H1 (cell line): ENCODE measurements around the gene MYOG. TPM values are rescaled to one million over a fixed set of nuclear protein-coding genes. Genes with fewer than 3 reads are reported as not detected.

Experiments
- CTCF ChIA-PET: fragments of 300-600 bp; sonication (Branson Sonifier 250); formaldehyde crosslinking; loops from one replicate; lab custom pipeline; 2021; ENCODE audit not compliant: partially characterized antibody; lab: Charles Lee
- POLR2A ChIA-PET: fragments of 300-600 bp; sonication (Branson Sonifier 250); formaldehyde crosslinking; loops from one replicate; lab custom pipeline; 2021; ENCODE audit warnings: inconsistent platforms; ENCODE audit not compliant: partially characterized antibody; lab: Charles Lee
- DNase-seq, 2 experiments: peaks; one replicate each; pipeline versions ENCODE4 v3.0.0 to v3.0.0-alpha.2; 2010 to 2022; ENCODE audit warnings: low spot score in 2 of 2, low read depth in 1 of 2, mixed read lengths in 1 of 2
- FAIRE-seq: peaks from 2 replicates; lab custom pipeline; 2011; peaks lifted over from hg19 to GRCh38; lab: Jason Lieb, UNC
- H2AFZ ChIP-seq: 2 replicates; pipeline ENCODE4 v1.8.1; 2012; ENCODE audit warnings: low read length, inconsistent platforms
- H2AK5ac ChIP-seq: 2 replicates; pipeline ENCODE4 v1.6.1; 2013; ENCODE audit warnings: low read depth, low read length
- H2BK120ac ChIP-seq: replicated peaks from 2 replicates; pipeline ENCODE3; 2013; ENCODE audit warnings: low read depth, low read length, inconsistent platforms
- H2BK12ac ChIP-seq: 2 replicates; pipeline ENCODE4 v1.6.1; 2013; ENCODE audit warnings: low read depth, low read length
- H2BK15ac ChIP-seq: 2 replicates; pipeline ENCODE4 v1.6.1; 2013; ENCODE audit warnings: low read length
- H2BK20ac ChIP-seq: 2 replicates; pipeline ENCODE4 v1.6.1; 2013; ENCODE audit warnings: low read length
- H2BK5ac ChIP-seq: 2 replicates; pipeline ENCODE4 v1.6.1; 2013; ENCODE audit warnings: low read depth, low read length
- H3K14ac ChIP-seq: 2 replicates; pipeline ENCODE4 v1.6.1; 2013; ENCODE audit warnings: inconsistent platforms; ENCODE audit not compliant: insufficient read length
- H3K18ac ChIP-seq: 2 replicates; pipeline ENCODE4 v1.6.1; 2013; ENCODE audit warnings: low read length; ENCODE audit errors: extremely low read depth
- H3K23ac ChIP-seq: 2 replicates; pipeline ENCODE4 v1.6.1; 2013; ENCODE audit warnings: inconsistent platforms; ENCODE audit not compliant: insufficient read length
- H3K23me2 ChIP-seq: 2 replicates; pipeline ENCODE4 v1.6.1; 2013; ENCODE audit warnings: low read depth, low read length
- H3K27ac ChIP-seq: 2 replicates; pipeline ENCODE4 v1.6.1; 2011; ENCODE audit warnings: low read depth, low read length, inconsistent platforms
- H3K27me3 ChIP-seq, 4 experiments: replicated peaks in 1 of 4; 1 replicate in 1 of 4; 2 replicates in 3 of 4; pipeline versions ENCODE4 v1.6.1 to v1.8.1; 2011 to 2013; ENCODE audit warnings: low read length in 3 of 4, mild to moderate bottlenecking in 3 of 4, inconsistent platforms in 2 of 4, mixed read lengths in 2 of 4, moderate library complexity in 1 of 4; ENCODE audit not compliant: control insufficient read depth in 3 of 4, insufficient read depth in 3 of 4; ENCODE audit errors: extremely low read depth in 1 of 4
- H3K36me3 ChIP-seq, 4 experiments: 2 replicates each; pipeline versions ENCODE4 v1.6.1 to v1.8.1; 2011 to 2013; ENCODE audit warnings: mild to moderate bottlenecking in 4 of 4, low read length in 3 of 4, moderate library complexity in 2 of 4, control low read depth in 1 of 4, inconsistent platforms in 1 of 4; ENCODE audit not compliant: insufficient read depth in 4 of 4, control insufficient read depth in 2 of 4
- H3K4ac ChIP-seq: replicated peaks from 2 replicates; pipeline ENCODE3; 2013; ENCODE audit warnings: low read length, low read depth, mixed read lengths, inconsistent platforms; ENCODE audit not compliant: insufficient read length
- H3K4me1 ChIP-seq, 4 experiments: replicated peaks in 1 of 4; 1 replicate in 1 of 4; 2 replicates in 3 of 4; pipeline versions ENCODE4 v1.6.1 to v1.8.1; 2011 to 2013; ENCODE audit warnings: low read length in 3 of 4, inconsistent platforms in 2 of 4, mixed read lengths in 1 of 4; ENCODE audit not compliant: insufficient read depth in 4 of 4, control insufficient read depth in 3 of 4
- H3K4me2 ChIP-seq, 2 experiments: 2 replicates each; pipeline versions ENCODE4 v1.6.1 to v1.8.1; 2011 to 2013; ENCODE audit warnings: low read depth in 2 of 2, low read length in 2 of 2, control low read depth in 1 of 2, inconsistent platforms in 1 of 2, mild to moderate bottlenecking in 1 of 2; ENCODE audit not compliant: insufficient read depth in 1 of 2
- H3K4me3 ChIP-seq, 4 experiments: fragments of 200-600, 300-600 bp in 1 of 4; sonication (generic), shearing (Covaris generic), sonication (Bioruptor Twin) in 1 of 4; 2 replicates each; pipeline versions ENCODE4 v1.5.1 to v1.8.1; 2011 to 2016; ENCODE audit warnings: low read length in 4 of 4, low read depth in 3 of 4, control low read depth in 2 of 4, inconsistent platforms in 2 of 4, mild to moderate bottlenecking in 2 of 4, mixed read lengths in 1 of 4, moderate library complexity in 1 of 4; ENCODE audit not compliant: insufficient read depth in 2 of 4; ENCODE audit errors: extremely low read depth in 1 of 4
- H3K56ac ChIP-seq: replicated peaks from 2 replicates; pipeline ENCODE3; 2013; ENCODE audit warnings: low read depth, mild to moderate bottlenecking, mixed read lengths, low read length, inconsistent platforms; ENCODE audit not compliant: insufficient read length
- H3K79me1 ChIP-seq: 2 replicates; pipeline ENCODE4 v1.6.1; 2013; ENCODE audit warnings: low read depth, low read length, control low read depth
- H3K79me2 ChIP-seq, 2 experiments: 2 replicates each; pipeline versions ENCODE4 v1.6.1 to v1.8.1; 2012 to 2013; ENCODE audit warnings: low read length in 2 of 2, mild to moderate bottlenecking in 2 of 2, inconsistent platforms in 1 of 2; ENCODE audit not compliant: insufficient read depth in 2 of 2, control insufficient read depth in 1 of 2
- H3K9ac ChIP-seq, 4 experiments: replicated peaks in 1 of 4; 1 replicate in 1 of 4; 2 replicates in 3 of 4; pipeline versions ENCODE4 v1.6.1 to v1.8.1; 2011 to 2013; ENCODE audit warnings: low read depth in 3 of 4, low read length in 3 of 4, control low read depth in 2 of 4, mild to moderate bottlenecking in 2 of 4, moderate library complexity in 2 of 4, inconsistent platforms in 1 of 4; ENCODE audit errors: extremely low read depth in 1 of 4
- H3K9me3 ChIP-seq, 2 experiments: 2 replicates each; pipeline versions ENCODE4 v1.6.1 to v1.8.1; 2012 to 2013; ENCODE audit warnings: mild to moderate bottlenecking in 2 of 2, moderate library complexity in 2 of 2, control low read depth in 1 of 2, inconsistent platforms in 1 of 2, low read depth in 1 of 2, low read length in 1 of 2, mixed read lengths in 1 of 2; ENCODE audit not compliant: insufficient read depth in 2 of 2
- H4K20me1 ChIP-seq, 2 experiments: replicated peaks in 1 of 2; 2 replicates each; pipeline versions ENCODE3 to v1.8.1; 2011 to 2013; ENCODE audit warnings: inconsistent platforms in 2 of 2, low read length in 2 of 2, mild to moderate bottlenecking in 1 of 2; ENCODE audit not compliant: insufficient read depth in 2 of 2, control insufficient read depth in 1 of 2
- H4K5ac ChIP-seq: 2 replicates; pipeline ENCODE4 v1.6.1; 2013; ENCODE audit warnings: low read length, low read depth, mixed read lengths, inconsistent platforms; ENCODE audit not compliant: insufficient read length
- H4K8ac ChIP-seq: 2 replicates; pipeline ENCODE4 v1.8.0; 2013; ENCODE audit warnings: mild to moderate bottlenecking, moderate library complexity, low read length, inconsistent platforms; ENCODE audit not compliant: insufficient read depth; ENCODE audit errors: extremely low read depth
- H4K91ac ChIP-seq: replicated peaks from 2 replicates; pipeline ENCODE3; 2013; ENCODE audit warnings: low read length, mixed read lengths, inconsistent platforms; ENCODE audit not compliant: insufficient read length
- CHD2 ChIP-seq: IDR thresholded peaks from 2 replicates; pipeline ENCODE4 v1.6.1; 2012; ENCODE audit warnings: low read length, improper control_type of control experiment
- KDM4A ChIP-seq: IDR thresholded peaks from one replicate; pipeline ENCODE4 v1.7.1; 2012; ENCODE audit warnings: low read depth, mild to moderate bottlenecking, moderate library complexity, low read length, inconsistent platforms; ENCODE audit not compliant: severe bottlenecking
- SIRT6 ChIP-seq: IDR thresholded peaks from one replicate; pipeline ENCODE4 v1.7.1; 2012; ENCODE audit warnings: low read length, inconsistent platforms
- ZNF274 ChIP-seq: IDR thresholded peaks from 2 replicates; pipeline ENCODE4 v1.7.0; 2012; ENCODE audit warnings: low read length, borderline replicate concordance; ENCODE audit errors: extremely low read depth
- WGBS, 2 experiments: shearing (Covaris generic) in 1 of 2; methylation state at CpG; one replicate each; pipeline versions ENCODE4 v1.1.6 to v1.1.7; 2013 to 2015; ENCODE audit warnings: low lambda C conversion rate in 2 of 2, mixed read lengths in 2 of 2, inconsistent platforms in 1 of 2, low coverage in 1 of 2, missing lambda C conversion rate in 1 of 2; ENCODE audit not compliant: insufficient replicate concordance in 2 of 2, insufficient coverage in 1 of 2, insufficient read length in 1 of 2; ENCODE audit errors: extremely low coverage in 1 of 2, missing lambda C conversion rate in 1 of 2; 5-methylcytosine and 5-hydroxymethylcytosine counted together
- polyA plus RNA-seq, 7 experiments: library from polyadenylated mRNA; depleted of rRNA in 3 of 7; stranded (reverse) in 5 of 7; unstranded in 2 of 7; fragments of >200 nt in 5 of 7; fragments of 200-250 nt in 2 of 7; gene quantifications; 1 replicate in 5 of 7; 2 replicates in 1 of 7; 4 replicates in 1 of 7; pipeline versions ENCODE4 v1.2.1 to v1.2.3, GENCODE V29; 2011 to 2013; ENCODE audit warnings: missing spikeins in 2 of 7, mixed read lengths in 2 of 7
- total RNA-seq: library from RNA; stranded (reverse); fragmentation: NEBNext Ultra II Directional; extraction: Animal tissue kit (Norgen Biotek cat#: 25700); gene quantifications from 2 replicates; pipeline ENCODE4 v1.2.1, GENCODE V29; 2021
- TF ChIP-seq, protein P1 (sequence below): IDR thresholded peaks from 2 replicates; pipeline ENCODE4 v1.6.1; 2011; ENCODE audit warnings: low read length, improper control_type of control experiment

MYOG gene
- total and polyA plus RNA-seq, 2 of the 8 experiments (the other 6 are each of a cell fraction or from before 2014, with no cell fraction given), result not detected

DNA sequence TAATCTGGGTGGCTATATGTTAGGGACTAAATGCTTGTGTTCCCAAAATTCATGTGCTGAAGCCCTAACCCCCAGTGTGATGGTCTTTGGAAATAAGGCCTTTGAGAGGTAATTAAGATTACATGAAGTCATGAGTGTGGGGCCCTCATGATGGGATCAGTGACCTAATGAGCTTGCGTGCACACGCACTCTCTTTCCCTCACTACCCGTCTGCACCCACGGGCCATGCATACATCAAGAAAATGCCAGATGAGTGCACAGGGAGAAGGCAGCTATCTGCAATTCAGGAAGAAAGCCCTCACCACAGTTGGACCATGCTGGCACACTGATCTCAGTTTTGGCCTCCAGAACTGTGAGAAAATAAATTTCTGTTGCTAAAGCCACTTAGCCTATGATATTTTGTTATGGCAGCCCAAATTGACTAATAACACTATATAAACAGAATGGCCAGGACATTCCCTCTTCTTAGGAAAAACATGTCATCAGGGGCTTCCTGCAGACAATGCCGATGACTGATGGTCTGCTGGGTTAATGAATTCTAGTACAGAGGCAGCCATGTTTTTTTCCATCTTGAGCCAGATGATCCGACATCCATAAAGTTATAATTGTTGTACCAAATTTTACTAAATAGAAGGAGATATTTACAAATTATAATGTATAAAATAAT lies 18.1 kb upstream of the MYOG start:
- Histone ChIP-seq H3K23ac (no peak overlapping the region), H3K36me3 (no peaks in the 10 kb centered on the region), H3K79me1 (no peaks in the 10 kb centered on the region), H3K79me2 (no peaks in the 10 kb centered on the region), H4K5ac (no peak overlapping the region), H3K4ac (no peak overlapping the region), H3K27me3 (peaks cover 0 to 4% (median 0%) of the 10 kb centered on the region in 4 experiments; a peak in 1 of 7 replicates), H2AK5ac (no peak overlapping the region), H2BK20ac (no peak overlapping the region), H3K14ac (no peak overlapping the region), H3K27ac (no peak overlapping the region), H3K4me1 (no peaks in the 10 kb centered on the region), H4K91ac (no peak overlapping the region), H2BK5ac (no peak overlapping the region), H2BK12ac (no peak overlapping the region), H3K4me3 (no peak overlapping the region), H3K18ac (no peak overlapping the region), H2BK15ac (no peak overlapping the region), H3K9ac (no peak overlapping the region), H3K56ac (no peak overlapping the region), H4K20me1 (no peaks in the 10 kb centered on the region), H2AFZ (no peak overlapping the region), H3K9me3 (0 out of 4 replicates have a peak, but pooled peaks cover 0 to 4% of the 10 kb centered on the region in 2 experiments), H2BK120ac (no peak overlapping the region), H3K4me2 (no peak overlapping the region), H4K8ac (no peak overlapping the region), H3K23me2 (no peaks in the 10 kb centered on the region)
- WGBS, 2 experiments, result 93% methylated on average over 4 of the region's 6 CpGs; no CpG with 5 or more reads in 1 of the 2 experiments
- TF ChIP-seq, protein P1, sequence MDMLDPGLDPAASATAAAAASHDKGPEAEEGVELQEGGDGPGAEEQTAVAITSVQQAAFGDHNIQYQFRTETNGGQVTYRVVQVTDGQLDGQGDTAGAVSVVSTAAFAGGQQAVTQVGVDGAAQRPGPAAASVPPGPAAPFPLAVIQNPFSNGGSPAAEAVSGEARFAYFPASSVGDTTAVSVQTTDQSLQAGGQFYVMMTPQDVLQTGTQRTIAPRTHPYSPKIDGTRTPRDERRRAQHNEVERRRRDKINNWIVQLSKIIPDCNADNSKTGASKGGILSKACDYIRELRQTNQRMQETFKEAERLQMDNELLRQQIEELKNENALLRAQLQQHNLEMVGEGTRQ, result no peak
- TF ChIP-seq CHD2 (no peak), KDM4A (no peak), ZNF274 (no peak), SIRT6 (no peak)
- ChIA-PET CTCF (interaction anchor here (0.6 to 8.3 kb wide), 12 partner anchors 8 to 191 kb away, joined by 3 to 89 read pairs (median 6); partner anchors contain the start of genes ADORA1 and MYOG), POLR2A (interaction anchor here (0.6 kb wide), 1 partner anchor 10 kb away, joined by 3 read pairs; no protein-coding TSS in a partner anchor)
- no peak for FAIRE-seq
- no peak for DNase-seq
